ENCODE results near the gene MSI2.

MSI2 gene

GRCh38 chr17:57541049-57541448 lies 284.7 kb downstream of the MSI2 start:
- DNase-seq (ENCODE audit: low read depth): no peak

GRCh38 chr17:57541472-57542394 lies 285.4 kb downstream of the MSI2 start:
- no peak for DNase-seq (ENCODE audit: low read depth)

- no peak for DNase-seq (ENCODE audit: low read depth)
These were observed 286.2 kb downstream of the MSI2 start for GRCh38 chr17:57542510-57542909.

GRCh38 chr17:57543230-57543629 lies 286.9 kb downstream of the MSI2 start:
- DNase-seq (ENCODE audit: low read depth): no peak

GRCh38 chr17:57544401-57544800 lies 288.1 kb downstream of the MSI2 start:
- no peak for DNase-seq (ENCODE audit: low read depth)

- DNase-seq (ENCODE audit: low read depth): no peak
These were observed 288.6 kb downstream of the MSI2 start for GRCh38 chr17:57544834-57545463.

- DNase-seq (ENCODE audit: low read depth): no peak
These were observed 289.5 kb downstream of the MSI2 start for GRCh38 chr17:57545731-57546342.

GRCh38 chr17:57548421-57549410 lies 292.4 kb downstream of the MSI2 start:
- no peak for DNase-seq (ENCODE audit: low read depth)

GRCh38 chr17:57549468-57549867 lies 293.1 kb downstream of the MSI2 start:
- no peak for DNase-seq (ENCODE audit: low read depth)

GRCh38 chr17:57550016-57550415 lies 293.7 kb downstream of the MSI2 start:
- DNase-seq (ENCODE audit: low read depth): no peak

- DNase-seq (ENCODE audit: low read depth): no peak
These were observed 294.5 kb downstream of the MSI2 start for GRCh38 chr17:57550668-57551315.

- no peak for DNase-seq (ENCODE audit: low read depth)
These were observed 295.2 kb downstream of the MSI2 start for GRCh38 chr17:57551321-57552079.

GRCh38 chr17:57552114-57552624 lies 295.8 kb downstream of the MSI2 start:
- DNase-seq (ENCODE audit: low read depth): no peak

GRCh38 chr17:57553526-57553925 lies 297.2 kb downstream of the MSI2 start:
- DNase-seq (ENCODE audit: low read depth): no peak

- no peak for DNase-seq (ENCODE audit: low read depth)
These were observed 297.9 kb downstream of the MSI2 start for GRCh38 chr17:57553991-57554825.

GRCh38 chr17:57554826-57555635 lies 298.7 kb downstream of the MSI2 start:
- DNase-seq (ENCODE audit: low read depth): no peak

GRCh38 chr17:57555636-57556175 lies 299.4 kb downstream of the MSI2 start:
- DNase-seq (ENCODE audit: low read depth): no peak

GRCh38 chr17:57556320-57556719 lies 300.0 kb downstream of the MSI2 start:
- DNase-seq (ENCODE audit: low read depth): no peak
